Loucy (cell line): ENCODE results near the gene TTC23.

Experiments
- H2AFZ ChIP-seq: fragments of 200-600 bp; sonication (generic); 2 replicates; pipeline ENCODE4 v1.6.0; 2016; ENCODE audit warnings: antibody characterized with exemption, mild to moderate bottlenecking, low read length, moderate library complexity
- H3F3A ChIP-seq: fragments of 200-600 bp; 2 replicates; pipeline ENCODE4 v1.6.0; 2016; ENCODE audit warnings: antibody characterized with exemption, low read depth, mild to moderate bottlenecking
- H3K27me3 ChIP-seq: fragments of 200-600 bp; sonication (generic); 2 replicates; pipeline ENCODE4 v1.6.1; 2014; ENCODE audit warnings: low read length, mild to moderate bottlenecking; ENCODE audit not compliant: insufficient read depth, poor library complexity, severe bottlenecking
- H3K36me3 ChIP-seq: fragments of 200-600 bp; sonication (generic); 2 replicates; pipeline ENCODE4 v1.6.1; 2016; ENCODE audit warnings: low read length; ENCODE audit not compliant: insufficient read depth
- H3K4me1 ChIP-seq: fragments of 200-600 bp; sonication (generic); 2 replicates; pipeline ENCODE4 v1.5.1; 2014; ENCODE audit warnings: low read length, mild to moderate bottlenecking; ENCODE audit not compliant: insufficient read depth, poor library complexity, severe bottlenecking
- H3K4me2 ChIP-seq: fragments of 200-600 bp; sonication (generic); 2 replicates; pipeline ENCODE4 v1.6.0; 2014; ENCODE audit warnings: antibody characterized with exemption, low read length, low read depth, mild to moderate bottlenecking; ENCODE audit not compliant: poor library complexity, severe bottlenecking
- H3K4me3 ChIP-seq: fragments of 200-600 bp; sonication (generic); 2 replicates; pipeline ENCODE4 v1.5.1; 2014; ENCODE audit warnings: low read length, mild to moderate bottlenecking, mixed read lengths; ENCODE audit not compliant: poor library complexity, severe bottlenecking
- H3K79me2 ChIP-seq: fragments of 200-600 bp; sonication (generic); 2 replicates; pipeline ENCODE4 v1.6.1; 2014; ENCODE audit warnings: low read length; ENCODE audit not compliant: insufficient read depth
- H3K9ac ChIP-seq: fragments of 200-600 bp; sonication (generic); 2 replicates; pipeline ENCODE4 v1.6.0; 2014; ENCODE audit warnings: mild to moderate bottlenecking, low read depth, low read length, moderate library complexity; ENCODE audit not compliant: poor library complexity, severe bottlenecking
- H3K9me2 ChIP-seq: fragments of 200-600 bp; sonication (generic); replicated peaks from 2 replicates; pipeline ENCODE4 v1.6.1; 2016; ENCODE audit warnings: low read depth, low read length, mixed read lengths
- H3K9me3 ChIP-seq: fragments of 200-600 bp; sonication (generic); 2 replicates; pipeline ENCODE4 v1.6.1; 2014; ENCODE audit warnings: mild to moderate bottlenecking, antibody characterized with exemption, low read length, low read depth; ENCODE audit not compliant: insufficient read depth
- H4K20me1 ChIP-seq: fragments of 200-600 bp; sonication (generic); 2 replicates; pipeline ENCODE4 v1.6.0; 2014; ENCODE audit warnings: antibody characterized with exemption, low read length, mild to moderate bottlenecking; ENCODE audit not compliant: insufficient read depth, poor library complexity, severe bottlenecking
- EZH2phosphoT487 ChIP-seq: fragments of 200-600 bp; IDR thresholded peaks from 2 replicates; pipeline ENCODE4 v1.6.1; 2018; ENCODE audit warnings: antibody characterized with exemption, mild to moderate bottlenecking, moderate library complexity, borderline replicate concordance
- TF ChIP-seq, protein P1 (sequence below): fragments of 200-600 bp; sonication (generic); conservative IDR thresholded peaks from 2 replicates; pipeline ENCODE4 v1.5.1; 2014; ENCODE audit warnings: mild to moderate bottlenecking, antibody characterized with exemption, low read length

TTC23 gene

DNA sequence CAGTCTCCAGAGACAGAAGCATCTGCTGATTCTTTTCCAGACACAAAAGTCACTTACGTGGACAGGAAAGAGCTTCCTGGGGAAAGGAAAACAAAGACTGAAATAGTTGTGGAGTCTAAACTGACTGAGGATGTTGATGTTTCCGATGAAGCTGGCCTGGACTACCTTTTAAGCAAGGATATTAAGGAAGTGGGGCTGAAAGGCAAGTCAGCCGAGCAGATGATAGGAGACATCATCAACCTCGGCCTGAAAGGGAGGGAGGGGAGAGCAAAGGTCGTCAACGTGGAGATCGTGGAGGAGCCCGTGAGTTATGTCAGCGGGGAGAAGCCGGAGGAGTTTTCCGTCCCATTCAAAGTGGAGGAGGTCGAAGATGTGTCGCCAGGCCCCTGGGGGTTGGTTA lies 119.1 kb downstream of the TTC23 start:
- H3K36me3 ChIP-seq = no peaks in the 10 kb centered on the region
- H2AFZ ChIP-seq = no peak overlapping the region
- H3K9me2 ChIP-seq = no peaks in the 10 kb centered on the region
- H3K4me3 ChIP-seq = no peak overlapping the region
- no peaks in the 10 kb centered on the region for H3K27me3 ChIP-seq
- no peaks in the 10 kb centered on the region for H3K79me2 ChIP-seq
- no peaks in the 10 kb centered on the region for H3F3A ChIP-seq
- no peak for TF ChIP-seq EZH2phosphoT487
- TF ChIP-seq, protein P1, sequence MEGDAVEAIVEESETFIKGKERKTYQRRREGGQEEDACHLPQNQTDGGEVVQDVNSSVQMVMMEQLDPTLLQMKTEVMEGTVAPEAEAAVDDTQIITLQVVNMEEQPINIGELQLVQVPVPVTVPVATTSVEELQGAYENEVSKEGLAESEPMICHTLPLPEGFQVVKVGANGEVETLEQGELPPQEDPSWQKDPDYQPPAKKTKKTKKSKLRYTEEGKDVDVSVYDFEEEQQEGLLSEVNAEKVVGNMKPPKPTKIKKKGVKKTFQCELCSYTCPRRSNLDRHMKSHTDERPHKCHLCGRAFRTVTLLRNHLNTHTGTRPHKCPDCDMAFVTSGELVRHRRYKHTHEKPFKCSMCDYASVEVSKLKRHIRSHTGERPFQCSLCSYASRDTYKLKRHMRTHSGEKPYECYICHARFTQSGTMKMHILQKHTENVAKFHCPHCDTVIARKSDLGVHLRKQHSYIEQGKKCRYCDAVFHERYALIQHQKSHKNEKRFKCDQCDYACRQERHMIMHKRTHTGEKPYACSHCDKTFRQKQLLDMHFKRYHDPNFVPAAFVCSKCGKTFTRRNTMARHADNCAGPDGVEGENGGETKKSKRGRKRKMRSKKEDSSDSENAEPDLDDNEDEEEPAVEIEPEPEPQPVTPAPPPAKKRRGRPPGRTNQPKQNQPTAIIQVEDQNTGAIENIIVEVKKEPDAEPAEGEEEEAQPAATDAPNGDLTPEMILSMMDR = no peak
- H3K4me1 ChIP-seq = no peaks in the 10 kb centered on the region
- no peaks in the 10 kb centered on the region for H3K9me3 ChIP-seq
- H4K20me1 ChIP-seq = no peaks in the 10 kb centered on the region
- no peak overlapping the region for H3K4me2 ChIP-seq
- H3K9ac ChIP-seq = no peak overlapping the region

DNA sequence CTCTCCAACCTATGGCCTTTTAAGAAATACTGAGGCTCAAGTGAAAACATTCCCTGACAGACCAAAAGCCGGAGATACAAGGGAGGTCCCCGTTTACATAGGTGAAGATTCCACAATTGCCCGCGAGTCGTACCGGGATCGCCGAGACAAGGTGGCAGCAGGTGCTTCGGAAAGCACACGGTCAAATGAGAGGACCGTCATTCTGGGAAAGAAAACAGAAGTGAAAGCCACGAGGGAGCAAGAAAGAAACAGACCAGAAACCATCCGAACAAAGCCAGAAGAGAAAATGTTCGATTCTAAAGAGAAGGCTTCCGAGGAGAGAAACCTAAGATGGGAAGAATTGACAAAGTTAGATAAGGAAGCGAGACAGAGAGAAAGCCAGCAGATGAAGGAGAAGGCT lies 119.7 kb downstream of the TTC23 start:
- no peaks in the 10 kb centered on the region for H3K36me3 ChIP-seq
- H3K4me1 ChIP-seq = no peaks in the 10 kb centered on the region
- H3K4me3 ChIP-seq = no peak overlapping the region
- no peak overlapping the region for H2AFZ ChIP-seq
- H3K4me2 ChIP-seq = no peak overlapping the region
- H3K9ac ChIP-seq = no peak overlapping the region
- no peaks in the 10 kb centered on the region for H3K9me2 ChIP-seq
- H3F3A ChIP-seq = no peaks in the 10 kb centered on the region
- no peaks in the 10 kb centered on the region for H3K9me3 ChIP-seq
- no peak for TF ChIP-seq EZH2phosphoT487
- TF ChIP-seq, protein P1 = no peak
- no peaks in the 10 kb centered on the region for H3K79me2 ChIP-seq
- no peaks in the 10 kb centered on the region for H4K20me1 ChIP-seq
- H3K27me3 ChIP-seq = no peaks in the 10 kb centered on the region

DNA sequence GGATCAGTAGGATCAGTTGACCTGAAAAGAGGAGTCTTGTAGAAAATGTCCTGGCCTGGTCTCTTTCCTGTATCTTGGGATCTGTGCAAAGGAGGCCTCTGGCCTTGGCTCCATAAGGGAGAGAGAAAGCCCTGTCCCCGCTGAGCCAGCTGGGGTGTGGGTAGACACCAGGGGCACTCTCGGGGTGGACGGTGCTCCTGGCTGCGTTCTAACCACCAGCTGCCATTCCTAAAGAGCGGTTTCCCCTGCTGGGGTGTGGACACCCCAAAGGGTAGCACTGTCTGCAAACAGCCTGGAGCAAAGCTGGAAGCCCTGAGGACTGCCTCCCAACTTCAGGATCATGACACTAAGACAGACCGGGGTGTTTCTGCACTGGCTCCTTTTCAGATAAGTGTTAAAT lies 121.0 kb downstream of the TTC23 start:
- H3K4me1 ChIP-seq = no peaks in the 10 kb centered on the region
- H2AFZ ChIP-seq = no peak overlapping the region
- H3K79me2 ChIP-seq = no peaks in the 10 kb centered on the region
- no peak overlapping the region for H3K4me2 ChIP-seq
- H3K9ac ChIP-seq = no peak overlapping the region
- no peaks in the 10 kb centered on the region for H3K27me3 ChIP-seq
- H3F3A ChIP-seq = no peaks in the 10 kb centered on the region
- H3K36me3 ChIP-seq = no peaks in the 10 kb centered on the region
- no peak for TF ChIP-seq EZH2phosphoT487
- TF ChIP-seq, protein P1 = no peak
- H3K4me3 ChIP-seq = no peak overlapping the region
- no peaks in the 10 kb centered on the region for H4K20me1 ChIP-seq
- H3K9me2 ChIP-seq = no peaks in the 10 kb centered on the region
- no peaks in the 10 kb centered on the region for H3K9me3 ChIP-seq
